ENCODE data around the gene SLC30A7. TPM values are rescaled to one million over a fixed set of nuclear protein-coding genes. Genes with fewer than 3 reads are reported as not detected.

SLC30A7 gene
- total and polyA plus RNA-seq, 4 donors: 6.0 to 38.9 (median 10.9) TPM

DNA sequence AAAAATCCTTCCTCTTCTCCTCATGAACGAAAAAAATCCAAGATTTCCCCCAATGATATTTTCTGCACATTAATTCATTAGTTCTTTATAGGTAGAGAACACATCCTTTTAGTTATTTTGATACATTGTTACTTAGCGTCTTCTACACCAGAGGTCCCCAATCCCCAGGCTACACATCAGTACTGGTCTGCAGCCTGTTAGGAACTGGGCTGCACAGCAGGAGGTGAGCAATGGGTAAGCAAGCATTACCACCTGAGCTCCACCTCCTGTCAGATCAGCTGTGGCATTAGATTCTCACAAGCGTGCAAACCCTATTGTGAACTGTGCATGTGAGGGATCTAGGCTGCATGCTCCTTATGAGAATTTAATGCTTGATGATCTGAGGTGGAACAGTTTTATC is 14.2 kb upstream of the SLC30A7 start:
- H3K9me3 ChIP-seq (ENCODE audit: control insufficient read depth in 4 of 4, low read length in 3 of 4): no peaks in the 10 kb centered on the region
- WGBS: 93% methylated on average over 3 of the region's 3 CpGs
- H3K4me3 ChIP-seq (ENCODE audit: low read depth in 1 of 3, low read length in 3 of 3): no peak overlapping the region
- H3K9ac ChIP-seq (ENCODE audit: low read depth in 1 of 2, low read length in 2 of 2): no peak overlapping the region
- DNase-seq (ENCODE audit: low spot score): no peak
- no peaks in the 10 kb centered on the region for H3K27me3 ChIP-seq (ENCODE audit: control insufficient read depth in 4 of 4, insufficient read depth in 4 of 4, low read length in 3 of 4)
- no peaks in the 10 kb centered on the region for H3K4me1 ChIP-seq (ENCODE audit: control insufficient read depth in 4 of 4, insufficient read depth in 4 of 4, low read length in 3 of 4)
- no peak overlapping the region for H3K27ac ChIP-seq (ENCODE audit: low read depth in 1 of 2, low read length in 2 of 2)
- peaks cover 0 to 9% (median 3%) of the 10 kb centered on the region in 4 donors for H3K36me3 ChIP-seq (ENCODE audit: control insufficient read depth in 4 of 4, insufficient read depth in 3 of 4, low read depth in 1 of 4, low read length in 3 of 4)
- no peak for TF ChIP-seq JUND (IDR thresholded peaks at IDR 0.05)
- TF ChIP-seq SP1 (IDR thresholded peaks at IDR 0.05): no peak
- no peak for TF ChIP-seq FOXA1 (IDR thresholded peaks at IDR 0.05)
- TF ChIP-seq, protein P1, sequence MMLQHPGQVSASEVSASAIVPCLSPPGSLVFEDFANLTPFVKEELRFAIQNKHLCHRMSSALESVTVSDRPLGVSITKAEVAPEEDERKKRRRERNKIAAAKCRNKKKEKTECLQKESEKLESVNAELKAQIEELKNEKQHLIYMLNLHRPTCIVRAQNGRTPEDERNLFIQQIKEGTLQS (IDR thresholded peaks at IDR 0.05): no peak
- no peak for TF ChIP-seq GABPA (IDR thresholded peaks at IDR 0.05 in 1 of 2, conservative IDR thresholded peaks at IDR 0.05 in 1 of 2)
- no peak for TF ChIP-seq TAF1 (conservative IDR thresholded peaks at IDR 0.05)
- TF ChIP-seq, protein P2, sequence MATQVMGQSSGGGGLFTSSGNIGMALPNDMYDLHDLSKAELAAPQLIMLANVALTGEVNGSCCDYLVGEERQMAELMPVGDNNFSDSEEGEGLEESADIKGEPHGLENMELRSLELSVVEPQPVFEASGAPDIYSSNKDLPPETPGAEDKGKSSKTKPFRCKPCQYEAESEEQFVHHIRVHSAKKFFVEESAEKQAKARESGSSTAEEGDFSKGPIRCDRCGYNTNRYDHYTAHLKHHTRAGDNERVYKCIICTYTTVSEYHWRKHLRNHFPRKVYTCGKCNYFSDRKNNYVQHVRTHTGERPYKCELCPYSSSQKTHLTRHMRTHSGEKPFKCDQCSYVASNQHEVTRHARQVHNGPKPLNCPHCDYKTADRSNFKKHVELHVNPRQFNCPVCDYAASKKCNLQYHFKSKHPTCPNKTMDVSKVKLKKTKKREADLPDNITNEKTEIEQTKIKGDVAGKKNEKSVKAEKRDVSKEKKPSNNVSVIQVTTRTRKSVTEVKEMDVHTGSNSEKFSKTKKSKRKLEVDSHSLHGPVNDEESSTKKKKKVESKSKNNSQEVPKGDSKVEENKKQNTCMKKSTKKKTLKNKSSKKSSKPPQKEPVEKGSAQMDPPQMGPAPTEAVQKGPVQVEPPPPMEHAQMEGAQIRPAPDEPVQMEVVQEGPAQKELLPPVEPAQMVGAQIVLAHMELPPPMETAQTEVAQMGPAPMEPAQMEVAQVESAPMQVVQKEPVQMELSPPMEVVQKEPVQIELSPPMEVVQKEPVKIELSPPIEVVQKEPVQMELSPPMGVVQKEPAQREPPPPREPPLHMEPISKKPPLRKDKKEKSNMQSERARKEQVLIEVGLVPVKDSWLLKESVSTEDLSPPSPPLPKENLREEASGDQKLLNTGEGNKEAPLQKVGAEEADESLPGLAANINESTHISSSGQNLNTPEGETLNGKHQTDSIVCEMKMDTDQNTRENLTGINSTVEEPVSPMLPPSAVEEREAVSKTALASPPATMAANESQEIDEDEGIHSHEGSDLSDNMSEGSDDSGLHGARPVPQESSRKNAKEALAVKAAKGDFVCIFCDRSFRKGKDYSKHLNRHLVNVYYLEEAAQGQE (IDR thresholded peaks at IDR 0.05): no peak
- TF ChIP-seq RXRA (IDR thresholded peaks at IDR 0.05): no peak
- no peak for TF ChIP-seq FOXA2 (IDR thresholded peaks at IDR 0.05)
- TF ChIP-seq EGR1 (IDR thresholded peaks at IDR 0.05; ENCODE audit: low read depth in 2 of 2): no peak
- TF ChIP-seq, protein P3, sequence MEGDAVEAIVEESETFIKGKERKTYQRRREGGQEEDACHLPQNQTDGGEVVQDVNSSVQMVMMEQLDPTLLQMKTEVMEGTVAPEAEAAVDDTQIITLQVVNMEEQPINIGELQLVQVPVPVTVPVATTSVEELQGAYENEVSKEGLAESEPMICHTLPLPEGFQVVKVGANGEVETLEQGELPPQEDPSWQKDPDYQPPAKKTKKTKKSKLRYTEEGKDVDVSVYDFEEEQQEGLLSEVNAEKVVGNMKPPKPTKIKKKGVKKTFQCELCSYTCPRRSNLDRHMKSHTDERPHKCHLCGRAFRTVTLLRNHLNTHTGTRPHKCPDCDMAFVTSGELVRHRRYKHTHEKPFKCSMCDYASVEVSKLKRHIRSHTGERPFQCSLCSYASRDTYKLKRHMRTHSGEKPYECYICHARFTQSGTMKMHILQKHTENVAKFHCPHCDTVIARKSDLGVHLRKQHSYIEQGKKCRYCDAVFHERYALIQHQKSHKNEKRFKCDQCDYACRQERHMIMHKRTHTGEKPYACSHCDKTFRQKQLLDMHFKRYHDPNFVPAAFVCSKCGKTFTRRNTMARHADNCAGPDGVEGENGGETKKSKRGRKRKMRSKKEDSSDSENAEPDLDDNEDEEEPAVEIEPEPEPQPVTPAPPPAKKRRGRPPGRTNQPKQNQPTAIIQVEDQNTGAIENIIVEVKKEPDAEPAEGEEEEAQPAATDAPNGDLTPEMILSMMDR (IDR thresholded peaks at IDR 0.05; ENCODE audit: low read depth, low read length, missing input control): no peak
- no peak for TF ChIP-seq HNF4G (IDR thresholded peaks at IDR 0.05)
- no peak for TF ChIP-seq HNF4A (conservative IDR thresholded peaks at IDR 0.05)
- TF ChIP-seq, protein P4, sequence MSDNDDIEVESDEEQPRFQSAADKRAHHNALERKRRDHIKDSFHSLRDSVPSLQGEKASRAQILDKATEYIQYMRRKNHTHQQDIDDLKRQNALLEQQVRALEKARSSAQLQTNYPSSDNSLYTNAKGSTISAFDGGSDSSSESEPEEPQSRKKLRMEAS (IDR thresholded peaks at IDR 0.05): no peak
- TF ChIP-seq RAD21 (IDR thresholded peaks at IDR 0.05): no peak
- no peak for TF ChIP-seq NR2F2 (IDR thresholded peaks at IDR 0.05)
- no peak for TF ChIP-seq YY1 (IDR thresholded peaks at IDR 0.05)

DNA sequence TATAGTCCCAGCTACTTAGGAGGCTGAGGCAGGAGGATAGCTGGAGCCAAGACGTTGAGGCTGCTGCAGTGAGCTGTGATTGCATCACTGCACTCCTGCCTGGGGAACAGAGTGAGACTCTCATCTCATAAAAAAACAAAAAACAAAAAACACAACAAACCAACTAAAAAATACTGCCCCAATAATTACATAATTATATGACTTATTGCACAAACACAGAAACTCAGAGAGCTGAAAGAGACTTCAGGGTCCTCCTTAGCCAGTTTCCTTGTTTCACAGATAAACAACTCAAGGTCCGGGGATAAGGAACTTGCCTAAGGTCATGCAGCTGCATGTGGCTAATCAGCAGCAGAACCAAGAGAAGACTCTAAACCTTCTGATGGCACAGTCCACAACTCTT is 13.2 kb upstream of the SLC30A7 start:
- WGBS: 71% methylated on average over 2 of the region's 2 CpGs

More for the DNA sequence above, 13.2 kb upstream of the SLC30A7 start:
- no peak for DNase-seq (ENCODE audit: low spot score)
- no peak overlapping the region for H3K9ac ChIP-seq (ENCODE audit: low read depth in 1 of 2, low read length in 2 of 2)
- peaks cover 0 to 4% (median 0%) of the 10 kb centered on the region in 4 donors for H3K36me3 ChIP-seq (ENCODE audit: control insufficient read depth in 4 of 4, insufficient read depth in 3 of 4, low read depth in 1 of 4, low read length in 3 of 4)
- H3K4me3 ChIP-seq (ENCODE audit: low read depth in 1 of 3, low read length in 3 of 3): no peak overlapping the region
- H3K27me3 ChIP-seq (ENCODE audit: control insufficient read depth in 4 of 4, insufficient read depth in 4 of 4, low read length in 3 of 4): no peaks in the 10 kb centered on the region
- H3K4me1 ChIP-seq (ENCODE audit: control insufficient read depth in 4 of 4, insufficient read depth in 4 of 4, low read length in 3 of 4): no peaks in the 10 kb centered on the region
- no peaks in the 10 kb centered on the region for H3K9me3 ChIP-seq (ENCODE audit: control insufficient read depth in 4 of 4, low read length in 3 of 4)
- no peak overlapping the region for H3K27ac ChIP-seq (ENCODE audit: low read depth in 1 of 2, low read length in 2 of 2)
- no peak for TF ChIP-seq GABPA (IDR thresholded peaks at IDR 0.05 in 1 of 2, conservative IDR thresholded peaks at IDR 0.05 in 1 of 2)
- TF ChIP-seq NR2F2 (IDR thresholded peaks at IDR 0.05): peak; percentile 9

Data from liver (tissue), 9 donors.